NOMO-1 treated with DMSO at 0.1 percent for 48 hours (cell line): ENCODE measurements around the gene ANKRD11.
"Not testable (repeated sequence)": the region's sequence is repeated elsewhere in the genome, so short reads cannot be mapped to it uniquely, and the experiment has no call there.

Experiments
- DNase-seq: peaks from one replicate; lab custom pipeline; 2025; ENCODE audit not compliant: unreplicated experiment; lab: John Stamatoyannopoulos, UW

Gene ANKRD11

GRCh38 chr16:89408315-89408714 lies 82.0 kb downstream of the ANKRD11 start:
- no peak for DNase-seq

GRCh38 chr16:89407925-89408300 lies 82.4 kb downstream of the ANKRD11 start:
- no peak for DNase-seq

GRCh38 chr16:89407282-89407924 lies 83.0 kb downstream of the ANKRD11 start:
- DNase-seq = no peak

- no peak for DNase-seq
These were observed 84.0 kb downstream of the ANKRD11 start for GRCh38 chr16:89406277-89406888.

- DNase-seq = no peak
These were observed 85.8 kb downstream of the ANKRD11 start for GRCh38 chr16:89404561-89404960.

GRCh38 chr16:89402962-89403361 lies 87.4 kb downstream of the ANKRD11 start:
- DNase-seq = no peak

GRCh38 chr16:89401641-89402445 lies 88.5 kb downstream of the ANKRD11 start:
- DNase-seq = no peak

- DNase-seq = no peak
These were observed 89.2 kb downstream of the ANKRD11 start for GRCh38 chr16:89401205-89401604.

GRCh38 chr16:89400740-89401139 lies 89.6 kb downstream of the ANKRD11 start:
- DNase-seq = no peak

- DNase-seq = no peak
These were observed 91.4 kb downstream of the ANKRD11 start for GRCh38 chr16:89398924-89399323.

GRCh38 chr16:89397331-89397861 lies 93.0 kb downstream of the ANKRD11 start:
- DNase-seq = no peak

- no peak for DNase-seq
These were observed 94.2 kb downstream of the ANKRD11 start for GRCh38 chr16:89396156-89396555.

GRCh38 chr16:89395150-89396142 lies 94.9 kb downstream of the ANKRD11 start:
- DNase-seq = no peak

- DNase-seq = no peak
These were observed 96.5 kb downstream of the ANKRD11 start for GRCh38 chr16:89393738-89394406.

GRCh38 chr16:89392881-89393737 lies 97.3 kb downstream of the ANKRD11 start:
- DNase-seq = no peak

- DNase-seq = not testable (repeated sequence)
These were observed 100.2 kb downstream of the ANKRD11 start for GRCh38 chr16:89390224-89390583.

- not testable (repeated sequence) for DNase-seq
These were observed 100.7 kb downstream of the ANKRD11 start for GRCh38 chr16:89389504-89390223.

- DNase-seq = no peak
These were observed 101.8 kb downstream of the ANKRD11 start for GRCh38 chr16:89388536-89388935.
